Thyroid gland (tissue), 4 donors: ENCODE data around the gene DNER. TPM values are rescaled to one million over a fixed set of nuclear protein-coding genes. Genes with fewer than 3 reads are reported as not detected.
"Not testable (repeated sequence)": the region's sequence is repeated elsewhere in the genome, so short reads cannot be mapped to it uniquely, and the experiment has no call there.

ENCODE experiments used
- DNase-seq, 2 donors: peaks; one replicate each; pipeline ENCODE4 v3.0.0-alpha.2; 2019
- H3K27ac ChIP-seq, 3 donors: fragments of 200-600 bp; sonication (generic); 1 replicate in 2 of 3; 2 replicates in 1 of 3; pipeline ENCODE4 v1.5.1; 2016 to 2019; ENCODE audit warnings: mild to moderate bottlenecking in 1 of 3, moderate library complexity in 1 of 3
- H3K27me3 ChIP-seq: fragments of 200-600 bp; sonication (generic); one replicate; pipeline ENCODE4 v1.5.1; 2019
- H3K36me3 ChIP-seq, 2 donors: fragments of 200-600 bp; sonication (generic); one replicate each; pipeline ENCODE4 v1.5.1; 2016 to 2019
- H3K4me1 ChIP-seq, 2 donors: fragments of 200-600 bp; sonication (generic); one replicate each; pipeline ENCODE4 v1.5.1; 2017 to 2019
- H3K4me3 ChIP-seq, 3 donors: fragments of 200-600 bp; sonication (generic); replicated peaks in 1 of 3; 1 replicate in 2 of 3; 2 replicates in 1 of 3; pipeline ENCODE4 v1.5.1; 2016; ENCODE audit warnings: mild to moderate bottlenecking in 1 of 3
- H3K9me3 ChIP-seq: fragments of 200-600 bp; sonication (generic); one replicate; pipeline ENCODE4 v1.5.1; 2017
- POLR2A ChIP-seq, 2 donors: fragments of 450-650 bp; IDR thresholded peaks; one replicate each; pipeline ENCODE4 v1.6.1; 2017; ENCODE audit warnings: antibody characterized with exemption in 2 of 2, mild to moderate bottlenecking in 2 of 2, moderate library complexity in 1 of 2
- WGBS, 2 donors: methylation state at CpG; one replicate each; pipeline ENCODE4 v1.1.5; 2017; 5-methylcytosine and 5-hydroxymethylcytosine counted together
- intact Hi-C: fragments of 100-400 bp; cut with DNase I; formaldehyde crosslinking; loops from one replicate; pipeline ENCODE4 v1.15.1; 2023
- total RNA-seq, 4 donors: library from RNA; depleted of rRNA; stranded (reverse); fragments of >200 nt; gene quantifications; one replicate each; pipeline ENCODE4 v1.2.3, GENCODE V29; 2016
- TF ChIP-seq, protein P1 (sequence below), 6 experiments: fragments of 200-600 bp in 3 of 6; fragments of 450-650 bp in 3 of 6; sonication (generic) in 3 of 6; IDR thresholded peaks; one replicate each; pipeline ENCODE4 v1.5.1; 2016 to 2019; ENCODE audit warnings: antibody characterized with exemption in 6 of 6, mild to moderate bottlenecking in 2 of 6, inconsistent platforms in 1 of 6, moderate library complexity in 1 of 6

Gene DNER
- total RNA-seq, 4 donors from 2014 or later = 0.13 to 0.93 (median 0.42) TPM; not detected in 1

DNA sequence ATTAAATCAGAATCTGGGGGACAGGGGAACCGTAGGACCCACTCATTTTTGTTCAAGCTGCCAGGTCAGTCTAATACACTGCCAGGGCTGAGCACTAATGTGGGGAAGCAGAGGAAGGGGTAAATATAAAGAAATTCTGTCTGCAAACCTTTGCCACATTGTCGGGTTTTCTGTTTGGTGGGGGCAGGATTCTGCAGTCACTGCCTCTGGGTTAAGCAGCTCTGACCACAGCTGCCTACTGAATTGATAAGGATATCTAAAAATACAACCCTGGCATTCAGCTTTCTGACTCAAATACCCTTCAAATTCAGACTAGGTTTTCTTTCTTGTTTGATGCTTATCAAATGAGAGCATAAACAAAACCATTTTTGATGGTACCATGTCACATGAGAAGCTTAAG, 6.0 kb downstream of the DNER start:
- Histone ChIP-seq H3K27me3 (peaks cover 4% of the 10 kb centered on the region), H3K27ac (no peak overlapping the region), H3K4me3 (no peak overlapping the region), H3K4me1 (no peaks in the 10 kb centered on the region), H3K9me3 (no peaks in the 10 kb centered on the region), H3K36me3 (no peaks in the 10 kb centered on the region)
- WGBS, 2 donors = 64 to 66% methylated on average over 2 of the region's 2 CpGs
- intact Hi-C loops = no loop called here
- no peak for DNase-seq
- TF ChIP-seq, protein P1, sequence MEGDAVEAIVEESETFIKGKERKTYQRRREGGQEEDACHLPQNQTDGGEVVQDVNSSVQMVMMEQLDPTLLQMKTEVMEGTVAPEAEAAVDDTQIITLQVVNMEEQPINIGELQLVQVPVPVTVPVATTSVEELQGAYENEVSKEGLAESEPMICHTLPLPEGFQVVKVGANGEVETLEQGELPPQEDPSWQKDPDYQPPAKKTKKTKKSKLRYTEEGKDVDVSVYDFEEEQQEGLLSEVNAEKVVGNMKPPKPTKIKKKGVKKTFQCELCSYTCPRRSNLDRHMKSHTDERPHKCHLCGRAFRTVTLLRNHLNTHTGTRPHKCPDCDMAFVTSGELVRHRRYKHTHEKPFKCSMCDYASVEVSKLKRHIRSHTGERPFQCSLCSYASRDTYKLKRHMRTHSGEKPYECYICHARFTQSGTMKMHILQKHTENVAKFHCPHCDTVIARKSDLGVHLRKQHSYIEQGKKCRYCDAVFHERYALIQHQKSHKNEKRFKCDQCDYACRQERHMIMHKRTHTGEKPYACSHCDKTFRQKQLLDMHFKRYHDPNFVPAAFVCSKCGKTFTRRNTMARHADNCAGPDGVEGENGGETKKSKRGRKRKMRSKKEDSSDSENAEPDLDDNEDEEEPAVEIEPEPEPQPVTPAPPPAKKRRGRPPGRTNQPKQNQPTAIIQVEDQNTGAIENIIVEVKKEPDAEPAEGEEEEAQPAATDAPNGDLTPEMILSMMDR (IDR thresholded peaks at IDR 0.05) = no peak
- no peak for TF ChIP-seq POLR2A (IDR thresholded peaks at IDR 0.05)

DNA sequence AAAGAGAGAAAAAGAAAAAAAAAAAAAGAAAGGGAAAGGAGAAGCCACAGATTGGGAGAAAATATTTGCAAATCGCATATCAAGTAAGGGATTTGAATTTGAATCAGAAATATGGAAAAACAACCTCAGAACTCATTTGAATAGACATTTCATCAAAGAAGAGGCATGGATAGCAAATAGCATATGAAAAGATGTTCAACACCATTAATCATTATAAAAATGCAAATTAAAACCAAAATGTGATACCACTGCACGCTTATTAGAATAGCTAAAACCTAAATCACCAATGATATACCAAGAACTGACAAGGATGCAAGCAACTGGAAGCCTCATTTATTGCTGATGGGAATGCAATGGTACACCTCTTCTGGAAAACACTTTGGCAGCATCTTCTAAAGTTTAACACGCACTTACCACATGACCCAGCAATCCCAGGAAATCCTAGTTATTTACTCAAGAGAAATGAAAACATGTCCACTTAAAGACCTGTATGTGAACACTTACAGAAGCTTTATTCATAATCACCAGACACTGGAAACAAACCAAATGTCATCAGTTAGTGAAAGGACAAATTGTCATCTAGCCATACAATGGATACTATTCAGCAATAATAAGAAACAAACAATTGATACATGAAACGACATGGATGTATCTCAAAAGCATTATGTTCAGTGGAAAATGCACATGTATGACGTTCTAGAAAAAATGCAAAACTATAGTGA, 10.3 kb downstream of the DNER start:
- intact Hi-C loops = no loop called here
- Histone ChIP-seq H3K36me3 (no peaks in the 10 kb centered on the region), H3K27me3 (no peaks in the 10 kb centered on the region), H3K4me3 (no peak overlapping the region), H3K9me3 (no peaks in the 10 kb centered on the region), H3K27ac (no peak overlapping the region), H3K4me1 (no peaks in the 10 kb centered on the region)
- TF ChIP-seq POLR2A (IDR thresholded peaks at IDR 0.05) = no peak
- TF ChIP-seq, protein P1 (IDR thresholded peaks at IDR 0.05) = no peak
- 80 to 88% methylated on average over 5 of the region's 5 CpGs for WGBS, 2 donors
- no peak for DNase-seq

DNA sequence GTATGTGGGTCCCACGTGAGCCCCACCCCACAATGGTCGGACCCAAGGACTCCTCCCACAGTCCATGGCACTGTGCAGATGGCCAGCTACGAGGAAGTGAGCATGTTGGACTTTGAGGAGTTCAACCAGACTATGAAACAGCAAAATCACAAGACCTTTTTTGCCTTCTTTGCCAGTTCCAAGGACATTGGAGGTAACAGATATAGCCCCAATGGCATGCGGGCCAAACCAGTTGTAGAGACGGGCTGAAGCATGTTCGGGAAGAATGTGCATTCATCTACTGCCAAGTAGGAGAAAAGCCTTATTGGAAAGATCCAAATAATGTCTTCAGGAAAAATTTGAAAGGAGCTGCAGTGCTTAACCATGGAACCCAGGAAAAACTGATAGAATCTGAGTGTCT, 12.6 kb downstream of the DNER start:
- Histone ChIP-seq H3K27ac (no peak overlapping the region), H3K36me3 (no peaks in the 10 kb centered on the region), H3K4me1 (no peaks in the 10 kb centered on the region), H3K9me3 (no peaks in the 10 kb centered on the region), H3K27me3 (no peaks in the 10 kb centered on the region), H3K4me3 (no peak overlapping the region)
- TF ChIP-seq, protein P1 (IDR thresholded peaks at IDR 0.05) = no peak
- TF ChIP-seq POLR2A (IDR thresholded peaks at IDR 0.05) = no peak
- intact Hi-C loops = no loop called here
- no peak for DNase-seq
- 81 to 88% methylated on average over 6 of the region's 6 CpGs for WGBS, 2 donors

DNA sequence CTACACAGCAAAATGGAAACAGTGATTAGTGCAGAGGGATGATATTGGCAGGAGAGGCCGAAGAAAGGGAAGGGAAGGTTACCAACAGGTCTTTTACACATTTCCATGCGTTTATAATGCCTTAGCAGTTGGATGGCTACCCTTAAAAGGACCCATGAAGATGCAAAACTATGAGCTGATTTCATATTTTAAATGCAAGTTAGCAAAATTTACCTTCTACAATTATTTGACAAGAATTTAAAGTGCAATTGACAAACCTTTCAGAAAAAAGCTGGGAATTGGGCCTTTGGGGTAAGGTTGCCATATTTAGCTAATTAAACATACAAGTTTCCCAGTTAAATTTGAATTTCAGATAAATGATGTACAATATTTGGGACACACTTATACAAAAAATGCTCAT, 13.3 kb downstream of the DNER start:
- no peak for DNase-seq
- Histone ChIP-seq H3K4me3 (no peak overlapping the region), H3K4me1 (no peaks in the 10 kb centered on the region), H3K9me3 (no peaks in the 10 kb centered on the region), H3K27ac (no peak overlapping the region), H3K27me3 (no peaks in the 10 kb centered on the region), H3K36me3 (no peaks in the 10 kb centered on the region)
- WGBS, 2 donors = 81 to 88% methylated on average over 2 of the region's 2 CpGs
- TF ChIP-seq, protein P1 (IDR thresholded peaks at IDR 0.05) = no peak
- no peak for TF ChIP-seq POLR2A (IDR thresholded peaks at IDR 0.05)
- intact Hi-C loops = no loop called here

DNA sequence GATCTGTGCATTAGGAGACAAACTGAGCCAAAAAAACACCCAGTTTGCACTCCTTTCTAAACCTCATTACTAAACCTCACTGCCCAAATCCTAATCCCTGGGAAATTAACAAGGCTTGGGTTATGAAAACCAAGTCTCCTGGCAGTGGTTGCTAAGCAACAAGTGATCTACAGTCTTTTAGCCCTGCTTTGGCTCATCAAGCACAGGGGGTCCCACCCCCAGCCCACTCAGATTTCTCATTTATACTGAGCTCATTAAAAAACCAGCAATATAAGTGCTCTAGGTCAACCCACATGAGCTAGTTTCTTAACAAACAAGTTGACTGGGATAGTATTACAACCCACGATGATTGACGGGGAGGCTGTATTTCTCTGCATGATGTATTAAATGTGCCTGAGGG, 18.4 kb downstream of the DNER start:
- no peaks in the 10 kb centered on the region for H3K36me3 ChIP-seq

DNA sequence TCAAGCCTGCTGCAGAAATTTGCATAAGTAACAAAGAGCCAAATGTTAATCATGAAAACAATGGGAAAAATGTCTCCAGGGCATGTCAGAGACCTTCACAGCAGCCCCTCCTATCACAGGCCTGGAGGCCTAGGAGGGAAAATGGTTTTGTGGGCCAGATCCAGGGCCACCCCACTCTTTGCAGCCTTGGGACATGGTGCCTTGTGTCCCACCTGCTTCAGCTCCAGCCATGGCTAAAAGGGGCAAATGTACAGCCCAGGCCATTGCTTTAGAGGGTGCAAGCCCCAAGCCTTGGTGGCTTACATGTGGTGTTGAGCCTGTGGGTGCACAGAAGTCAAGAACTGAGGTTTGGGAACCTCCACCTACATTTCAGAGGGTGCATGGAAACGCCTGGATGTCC, 20.5 kb downstream of the DNER start:
- DNase-seq, H3K27me3 ChIP-seq, H3K36me3 ChIP-seq, intact Hi-C loops, H3K4me3 ChIP-seq, H3K4me1 ChIP-seq, H3K9me3 ChIP-seq, H3K27ac ChIP-seq: not testable (repeated sequence)
- whole genome bisulfite sequencing, 2 donors = 40% methylated on average over 1 of the region's 1 CpG; no CpG with 5 or more reads in 1 of the 2 donors

More for the DNA sequence above, 18.4 kb downstream of the DNER start:
- no peak overlapping the region for H3K27ac ChIP-seq
- TF ChIP-seq POLR2A (IDR thresholded peaks at IDR 0.05) = no peak
- TF ChIP-seq, protein P1 (IDR thresholded peaks at IDR 0.05) = no peak
- H3K4me1 ChIP-seq = no peaks in the 10 kb centered on the region
- H3K27me3 ChIP-seq = no peaks in the 10 kb centered on the region
- no peak for DNase-seq
- H3K9me3 ChIP-seq = no peaks in the 10 kb centered on the region
- intact Hi-C loops = no loop called here
- WGBS, 2 donors = 86 to 95% methylated on average over 2 of the region's 2 CpGs
- H3K4me3 ChIP-seq = no peak overlapping the region
